ENCODE measurements around the gene ZDHHC3.

DNA sequence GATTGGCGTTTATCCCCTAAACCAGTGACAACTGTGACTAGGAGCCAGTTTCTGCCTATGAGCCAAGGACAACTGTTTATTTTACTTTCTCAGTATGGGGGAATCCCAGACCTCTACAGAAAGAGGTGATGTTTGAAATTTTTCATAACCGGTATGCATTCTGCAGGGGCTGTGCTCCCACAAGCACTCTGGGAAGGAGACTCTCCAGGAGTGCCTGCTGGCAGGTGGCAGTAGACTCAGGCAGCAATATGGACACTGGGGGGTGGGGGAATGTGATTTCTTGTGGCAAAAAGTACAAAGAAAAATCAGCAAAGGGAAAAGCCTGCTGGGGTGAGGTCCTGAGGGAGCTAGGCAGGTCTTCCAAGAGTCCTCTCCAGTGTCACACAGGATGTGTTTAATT lies 95.7 kb downstream of the ZDHHC3 start:
- TF ChIP-seq POLR2A (IDR thresholded peaks at IDR 0.05), result no peak
- TF ChIP-seq, protein P1, sequence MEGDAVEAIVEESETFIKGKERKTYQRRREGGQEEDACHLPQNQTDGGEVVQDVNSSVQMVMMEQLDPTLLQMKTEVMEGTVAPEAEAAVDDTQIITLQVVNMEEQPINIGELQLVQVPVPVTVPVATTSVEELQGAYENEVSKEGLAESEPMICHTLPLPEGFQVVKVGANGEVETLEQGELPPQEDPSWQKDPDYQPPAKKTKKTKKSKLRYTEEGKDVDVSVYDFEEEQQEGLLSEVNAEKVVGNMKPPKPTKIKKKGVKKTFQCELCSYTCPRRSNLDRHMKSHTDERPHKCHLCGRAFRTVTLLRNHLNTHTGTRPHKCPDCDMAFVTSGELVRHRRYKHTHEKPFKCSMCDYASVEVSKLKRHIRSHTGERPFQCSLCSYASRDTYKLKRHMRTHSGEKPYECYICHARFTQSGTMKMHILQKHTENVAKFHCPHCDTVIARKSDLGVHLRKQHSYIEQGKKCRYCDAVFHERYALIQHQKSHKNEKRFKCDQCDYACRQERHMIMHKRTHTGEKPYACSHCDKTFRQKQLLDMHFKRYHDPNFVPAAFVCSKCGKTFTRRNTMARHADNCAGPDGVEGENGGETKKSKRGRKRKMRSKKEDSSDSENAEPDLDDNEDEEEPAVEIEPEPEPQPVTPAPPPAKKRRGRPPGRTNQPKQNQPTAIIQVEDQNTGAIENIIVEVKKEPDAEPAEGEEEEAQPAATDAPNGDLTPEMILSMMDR (IDR thresholded peaks at IDR 0.05), result no peak
- no peak for TF ChIP-seq POLR2AphosphoS5 (IDR thresholded peaks at IDR 0.05)

Measured in breast epithelium (tissue), 3 donors.